Lower lobe of right lung (tissue), 2 donors: ENCODE data around the gene GCKR. TPM values are rescaled to one million over a fixed set of nuclear protein-coding genes. Genes with fewer than 3 reads are reported as not detected.

Experiments used
- ATAC-seq, 2 donors: fragments of 200-7000 bp; cut with Tn5 transposase; one replicate each; pipeline ENCODE4 v1.9.1; 2020 to 2022; ENCODE audit warnings: mild to moderate bottlenecking in 2 of 2, moderate library complexity in 2 of 2
- DNase-seq: peaks from one replicate; pipeline ENCODE4 v3.0.0-alpha.2; 2020
- H3K27ac ChIP-seq: fragments of 200-600 bp; one replicate; pipeline ENCODE4 v1.8.0; 2022
- H3K27me3 ChIP-seq: fragments of 200-600 bp; one replicate; pipeline ENCODE4 v1.8.0; 2022; ENCODE audit warnings: low read depth
- H3K36me3 ChIP-seq: fragments of 200-600 bp; one replicate; pipeline ENCODE4 v1.8.0; 2022; ENCODE audit warnings: mild to moderate bottlenecking
- H3K4me1 ChIP-seq: fragments of 200-600 bp; one replicate; pipeline ENCODE4 v1.8.0; 2022
- H3K4me3 ChIP-seq: fragments of 200-600 bp; one replicate; pipeline ENCODE4 v1.8.0; 2022; ENCODE audit warnings: mild to moderate bottlenecking
- H3K9me3 ChIP-seq: fragments of 200-600 bp; one replicate; pipeline ENCODE4 v1.8.0; 2022
- intact Hi-C: fragments of 100-400 bp; cut with DNase I; formaldehyde crosslinking; loops from one replicate; pipeline ENCODE4 v1.11.0; 2022
- total RNA-seq: library from RNA; stranded (reverse); fragmentation: NEBNext Ultra II Directional; extraction: Animal tissue kit (Norgen Biotek cat#: 25700); gene quantifications from one replicate; pipeline ENCODE4 v1.2.1, GENCODE V29; 2021
- TF ChIP-seq, protein P1 (sequence below): fragments of 200-600 bp; IDR thresholded peaks from one replicate; pipeline ENCODE4 v1.8.0; 2022; ENCODE audit warnings: antibody characterized with exemption, mild to moderate bottlenecking
- donor health status: DM: no; HTN: yes; CAD: no; lungs with severe emphysema.

GCKR gene
- total RNA-seq, 1 donor from 2014 or later = 0.44 TPM

GRCh38 chr2:27572998-27573429, 76.4 kb downstream of the GCKR start:
- Histone ChIP-seq H3K36me3 (no peaks in the 10 kb centered on the region), H3K4me3 (no peak overlapping the region), H3K27me3 (no peaks in the 10 kb centered on the region), H3K27ac (no peak overlapping the region), H3K4me1 (no peaks in the 10 kb centered on the region), H3K9me3 (peaks cover 44% of the 10 kb centered on the region)
- DNase-seq = no peak
- intact Hi-C loops = no loop called here
- TF ChIP-seq, protein P1, sequence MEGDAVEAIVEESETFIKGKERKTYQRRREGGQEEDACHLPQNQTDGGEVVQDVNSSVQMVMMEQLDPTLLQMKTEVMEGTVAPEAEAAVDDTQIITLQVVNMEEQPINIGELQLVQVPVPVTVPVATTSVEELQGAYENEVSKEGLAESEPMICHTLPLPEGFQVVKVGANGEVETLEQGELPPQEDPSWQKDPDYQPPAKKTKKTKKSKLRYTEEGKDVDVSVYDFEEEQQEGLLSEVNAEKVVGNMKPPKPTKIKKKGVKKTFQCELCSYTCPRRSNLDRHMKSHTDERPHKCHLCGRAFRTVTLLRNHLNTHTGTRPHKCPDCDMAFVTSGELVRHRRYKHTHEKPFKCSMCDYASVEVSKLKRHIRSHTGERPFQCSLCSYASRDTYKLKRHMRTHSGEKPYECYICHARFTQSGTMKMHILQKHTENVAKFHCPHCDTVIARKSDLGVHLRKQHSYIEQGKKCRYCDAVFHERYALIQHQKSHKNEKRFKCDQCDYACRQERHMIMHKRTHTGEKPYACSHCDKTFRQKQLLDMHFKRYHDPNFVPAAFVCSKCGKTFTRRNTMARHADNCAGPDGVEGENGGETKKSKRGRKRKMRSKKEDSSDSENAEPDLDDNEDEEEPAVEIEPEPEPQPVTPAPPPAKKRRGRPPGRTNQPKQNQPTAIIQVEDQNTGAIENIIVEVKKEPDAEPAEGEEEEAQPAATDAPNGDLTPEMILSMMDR = no peak
- ATAC-seq = no peak

Other genes with a start within 250 kb of the GCKR start
- gene SLC30A3, start 233.8 kb upstream of the GCKR start, total RNA-seq = 0.80 TPM
- not detected for gene DNAJC5G, start 221.4 kb upstream of the GCKR start, total RNA-seq
- not detected for gene TRIM54, start 214.4 kb upstream of the GCKR start, total RNA-seq
- gene UCN, start 188.4 kb upstream of the GCKR start, total RNA-seq = 4.0 TPM
- gene MPV17, start 173.7 kb upstream of the GCKR start, total RNA-seq = 79.2 TPM
- 56.4 TPM for gene GTF3C2, start 140.1 kb upstream of the GCKR start, total RNA-seq
- 32.9 TPM for gene EIF2B4, start 126.5 kb upstream of the GCKR start, total RNA-seq
- gene SNX17, start 126.2 kb upstream of the GCKR start, total RNA-seq = 107 TPM
- 13.9 TPM for gene ZNF513, start 116.1 kb upstream of the GCKR start, total RNA-seq
- 52.0 TPM for gene PPM1G, start 87.2 kb upstream of the GCKR start, total RNA-seq
- 66.5 TPM for gene NRBP1, start 68.2 kb upstream of the GCKR start, total RNA-seq
- gene KRTCAP3, start 54.5 kb upstream of the GCKR start, total RNA-seq = 18.8 TPM
- gene IFT172, start 7.1 kb upstream of the GCKR start, total RNA-seq = 38.1 TPM
- 1.6 TPM for gene FNDC4, start 1.6 kb upstream of the GCKR start, total RNA-seq
- gene ZNF512, start 86.2 kb downstream of the GCKR start, total RNA-seq = 29.5 TPM
- 5.9 TPM for gene CCDC121, start 132.2 kb downstream of the GCKR start, total RNA-seq
- gene GPN1, start 132.2 kb downstream of the GCKR start, total RNA-seq = 21.9 TPM
- 29.6 TPM for gene SUPT7L, start 166.8 kb downstream of the GCKR start, total RNA-seq
- 19.6 TPM for gene SLC4A1AP, start 167.1 kb downstream of the GCKR start, total RNA-seq